ENCODE results near the gene PPP2R5E. TPM values are rescaled to one million over a fixed set of nuclear protein-coding genes. Genes with fewer than 3 reads are reported as not detected.

The PPP2R5E gene
- total and polyA plus RNA-seq, 2 experiments from 2014 or later, result 15.5 to 22.7 TPM

GRCh38 chr14:63501429-63501828 is 41.7 kb downstream of the PPP2R5E start:
- no peak for DNase-seq (ENCODE audit: low read depth in 1 of 2, low spot score in 1 of 2)
- no peaks in the 10 kb centered on the region for H3K27me3 ChIP-seq
- H3K4me1 ChIP-seq (ENCODE audit: low read depth), result peaks cover 8% of the 10 kb centered on the region
- H3K4me3 ChIP-seq, result no peak overlapping the region
- H3K9me3 ChIP-seq (ENCODE audit: low read depth), result no peaks in the 10 kb centered on the region
- no peak overlapping the region for H3K27ac ChIP-seq
- TF ChIP-seq, protein P1, sequence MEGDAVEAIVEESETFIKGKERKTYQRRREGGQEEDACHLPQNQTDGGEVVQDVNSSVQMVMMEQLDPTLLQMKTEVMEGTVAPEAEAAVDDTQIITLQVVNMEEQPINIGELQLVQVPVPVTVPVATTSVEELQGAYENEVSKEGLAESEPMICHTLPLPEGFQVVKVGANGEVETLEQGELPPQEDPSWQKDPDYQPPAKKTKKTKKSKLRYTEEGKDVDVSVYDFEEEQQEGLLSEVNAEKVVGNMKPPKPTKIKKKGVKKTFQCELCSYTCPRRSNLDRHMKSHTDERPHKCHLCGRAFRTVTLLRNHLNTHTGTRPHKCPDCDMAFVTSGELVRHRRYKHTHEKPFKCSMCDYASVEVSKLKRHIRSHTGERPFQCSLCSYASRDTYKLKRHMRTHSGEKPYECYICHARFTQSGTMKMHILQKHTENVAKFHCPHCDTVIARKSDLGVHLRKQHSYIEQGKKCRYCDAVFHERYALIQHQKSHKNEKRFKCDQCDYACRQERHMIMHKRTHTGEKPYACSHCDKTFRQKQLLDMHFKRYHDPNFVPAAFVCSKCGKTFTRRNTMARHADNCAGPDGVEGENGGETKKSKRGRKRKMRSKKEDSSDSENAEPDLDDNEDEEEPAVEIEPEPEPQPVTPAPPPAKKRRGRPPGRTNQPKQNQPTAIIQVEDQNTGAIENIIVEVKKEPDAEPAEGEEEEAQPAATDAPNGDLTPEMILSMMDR (IDR thresholded peaks at IDR 0.05; ENCODE audit: low read depth, low read length), result no peak
- no peaks in the 10 kb centered on the region for H3K36me3 ChIP-seq

GRCh38 chr14:63499701-63500250 is 43.4 kb downstream of the PPP2R5E start:
- no peak overlapping the region for H3K27ac ChIP-seq
- no peaks in the 10 kb centered on the region for H3K27me3 ChIP-seq
- no peaks in the 10 kb centered on the region for H3K36me3 ChIP-seq
- TF ChIP-seq, protein P1 (IDR thresholded peaks at IDR 0.05; ENCODE audit: low read depth, low read length), result no peak
- no peaks in the 10 kb centered on the region for H3K9me3 ChIP-seq (ENCODE audit: low read depth)
- peak in 1 of 2 donors; percentile 80 for DNase-seq (ENCODE audit: low read depth in 1 of 2, low spot score in 1 of 2)
- peaks cover 13% of the 10 kb centered on the region for H3K4me1 ChIP-seq (ENCODE audit: low read depth)
- no peak overlapping the region for H3K4me3 ChIP-seq

DNA sequence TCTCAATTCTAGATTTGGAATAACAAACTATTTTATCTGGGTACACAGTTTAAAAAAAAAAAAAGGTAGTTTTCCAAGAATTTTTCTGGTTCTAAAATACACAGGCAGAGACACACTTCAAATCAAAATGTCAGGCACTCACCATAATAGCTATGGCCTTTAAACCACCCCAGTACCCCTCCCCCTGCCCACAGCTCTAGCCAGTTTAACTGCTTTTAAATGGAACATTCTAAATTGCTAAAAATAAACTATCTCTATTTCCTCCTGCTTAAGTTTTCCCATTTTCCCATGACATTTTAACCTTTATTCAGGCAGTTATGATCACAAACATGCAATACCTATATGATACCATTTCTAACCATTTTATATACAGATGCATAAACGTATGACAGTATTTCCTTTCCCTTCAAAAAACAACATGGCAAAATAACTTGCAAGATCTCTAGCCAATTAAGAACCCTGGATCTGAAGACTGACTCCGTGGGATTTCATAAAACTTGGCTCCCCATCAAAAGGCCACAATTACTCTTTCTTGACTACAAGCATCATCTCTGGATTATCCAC is 46.3 kb downstream of the PPP2R5E start:
- H3K4me1 ChIP-seq (ENCODE audit: low read depth), result peaks cover 20% of the 10 kb centered on the region
- TF ChIP-seq, protein P1 (IDR thresholded peaks at IDR 0.05; ENCODE audit: low read depth, low read length), result no peak

DNA sequence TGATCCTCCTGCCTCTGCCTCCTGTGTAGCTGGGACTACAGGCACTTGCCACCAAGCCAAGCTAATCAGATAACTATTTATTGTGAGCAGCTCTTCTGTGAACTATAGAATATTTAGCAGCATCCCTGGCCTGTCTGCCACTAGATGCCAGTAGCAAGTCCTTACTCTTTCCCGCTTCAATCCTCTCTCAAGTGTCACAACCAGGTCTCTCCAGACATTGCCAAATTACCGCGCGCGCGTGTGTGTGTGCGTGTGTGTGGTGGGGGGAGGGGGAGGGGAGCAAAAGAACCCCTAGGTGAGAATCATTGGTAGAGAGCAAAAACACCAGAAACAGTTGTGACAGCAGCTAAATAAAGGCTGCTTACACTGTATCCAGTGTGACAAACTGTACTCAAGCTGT is 49.9 kb downstream of the PPP2R5E start:
- TF ChIP-seq, protein P1 (IDR thresholded peaks at IDR 0.05; ENCODE audit: low read depth, low read length), result peak; percentile 10
- no peaks in the 10 kb centered on the region for H3K36me3 ChIP-seq
- no peaks in the 10 kb centered on the region for H3K27me3 ChIP-seq
- H3K27ac ChIP-seq, result peak overlapping the region; percentile 27
- no peak overlapping the region for H3K4me3 ChIP-seq
- H3K4me1 ChIP-seq (ENCODE audit: low read depth), result peaks cover 20% of the 10 kb centered on the region
- no peaks in the 10 kb centered on the region for H3K9me3 ChIP-seq (ENCODE audit: low read depth)
- peak; percentile 32 to 34 for DNase-seq (ENCODE audit: low read depth in 1 of 2, low spot score in 1 of 2)

More for the DNA sequence above, 46.3 kb downstream of the PPP2R5E start:
- peak in 1 of 2 donors; percentile 45 for DNase-seq (ENCODE audit: low read depth in 1 of 2, low spot score in 1 of 2)
- Histone ChIP-seq H3K4me3 (no peak overlapping the region), H3K27me3 (no peaks in the 10 kb centered on the region), H3K36me3 (no peaks in the 10 kb centered on the region), H3K9me3 (ENCODE audit: low read depth) (no peaks in the 10 kb centered on the region), H3K27ac (no peak overlapping the region)

GRCh38 chr14:63492391-63492790 is 50.8 kb downstream of the PPP2R5E start:
- H3K4me1 ChIP-seq (ENCODE audit: low read depth), result peaks cover 20% of the 10 kb centered on the region
- no peak overlapping the region for H3K4me3 ChIP-seq
- H3K27ac ChIP-seq, result peak overlapping the region; percentile 27
- TF ChIP-seq, protein P1 (IDR thresholded peaks at IDR 0.05; ENCODE audit: low read depth, low read length), result no peak
- no peaks in the 10 kb centered on the region for H3K9me3 ChIP-seq (ENCODE audit: low read depth)
- no peaks in the 10 kb centered on the region for H3K36me3 ChIP-seq
- H3K27me3 ChIP-seq, result no peaks in the 10 kb centered on the region
- DNase-seq (ENCODE audit: low read depth in 1 of 2, low spot score in 1 of 2), result peak in 1 of 2 donors; percentile 37

Data from cardiac muscle cell (in vitro differentiated cells and primary cell).